Vagina (tissue), 2 donors: Measurements from ENCODE around the gene SIGLEC1. TPM values are rescaled to one million over a fixed set of nuclear protein-coding genes. Genes with fewer than 3 reads are reported as not detected.
A peak's percentile ranks its signal among the peaks of the same experiment; 100 is the strongest.

ENCODE experiments used
- DNase-seq, 2 donors: peaks; one replicate each; pipeline ENCODE4 v3.0.0-alpha.2; 2017; ENCODE audit errors: extremely low spot score in 2 of 2
- H3K27ac ChIP-seq: fragments of 200-600 bp; sonication (generic); one replicate; pipeline ENCODE4 v1.5.1; 2019
- H3K27me3 ChIP-seq: fragments of 200-600 bp; sonication (generic); one replicate; pipeline ENCODE4 v1.5.1; 2019
- H3K36me3 ChIP-seq, 2 donors: fragments of 200-600 bp; sonication (generic); one replicate each; pipeline ENCODE4 v1.5.1; 2017 to 2019
- H3K4me1 ChIP-seq: fragments of 200-600 bp; sonication (generic); one replicate; pipeline ENCODE4 v1.5.1; 2019
- H3K4me3 ChIP-seq, 2 donors: fragments of 200-600 bp; sonication (generic); 1 replicate in 1 of 2; 2 replicates in 1 of 2; pipeline ENCODE4 v1.5.1; 2016 to 2019
- H3K9me3 ChIP-seq: fragments of 200-600 bp; sonication (generic); one replicate; pipeline ENCODE4 v1.5.1; 2019
- POLR2A ChIP-seq, 2 donors: fragments of 450-650 bp; IDR thresholded peaks; one replicate each; pipeline ENCODE4 v1.6.1; 2017; ENCODE audit warnings: antibody characterized with exemption in 2 of 2, mild to moderate bottlenecking in 2 of 2, moderate library complexity in 2 of 2
- POLR2AphosphoS5 ChIP-seq, 2 donors: sonication (generic); formaldehyde crosslinking; IDR thresholded peaks; one replicate each; pipeline ENCODE4 v1.9.0; 2017; ENCODE audit warnings: antibody characterized with exemption in 2 of 2, mild to moderate bottlenecking in 2 of 2, low read depth in 1 of 2; ENCODE audit not compliant: insufficient read depth in 1 of 2
- intact Hi-C: fragments of 100-400 bp; cut with DNase I; formaldehyde crosslinking; loops from one replicate; pipeline ENCODE4 v1.15.1; 2023
- total RNA-seq: library from RNA; depleted of rRNA; stranded (reverse); fragments of >200 nt; gene quantifications from one replicate; pipeline ENCODE4 v1.2.3, GENCODE V29; 2016
- TF ChIP-seq, protein P1 (sequence below), 3 experiments: fragments of 450-650 bp in 2 of 3; fragments of 200-600 bp in 1 of 3; sonication (generic) in 1 of 3; IDR thresholded peaks; one replicate each; pipeline ENCODE4 v1.5.1; 2017 to 2019; ENCODE audit warnings: antibody characterized with exemption in 3 of 3, mild to moderate bottlenecking in 2 of 3, moderate library complexity in 2 of 3

The SIGLEC1 gene
- total RNA-seq, 1 donor from 2014 or later: 8.8 TPM

DNA sequence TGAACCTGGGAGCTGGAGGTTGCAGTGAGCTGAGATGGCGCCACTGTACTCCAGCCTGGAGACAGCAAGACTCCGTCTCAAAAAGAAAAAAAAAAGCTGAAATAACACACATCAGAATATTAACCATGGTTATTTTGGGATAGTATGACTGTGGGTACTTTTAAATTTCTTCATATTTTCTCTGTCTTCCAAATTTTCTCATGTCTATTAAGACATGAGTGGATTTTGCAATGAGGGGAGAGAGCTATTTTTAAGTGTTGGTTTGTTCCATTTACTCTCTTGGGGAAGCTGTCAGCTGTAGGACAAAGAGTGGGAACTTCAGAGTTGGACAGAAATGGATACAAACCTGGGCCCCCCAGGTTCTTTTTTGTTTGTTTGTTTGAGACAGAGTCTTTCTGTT is 44.9 kb upstream of the SIGLEC1 start:
- no peaks in the 10 kb centered on the region for H3K36me3 ChIP-seq
- H3K9me3 ChIP-seq: no peaks in the 10 kb centered on the region
- no peak for TF ChIP-seq POLR2A (IDR thresholded peaks at IDR 0.05)
- TF ChIP-seq POLR2AphosphoS5 (IDR thresholded peaks at IDR 0.05; ENCODE audit: insufficient read depth in 1 of 2, low read depth in 1 of 2): no peak
- TF ChIP-seq, protein P1, sequence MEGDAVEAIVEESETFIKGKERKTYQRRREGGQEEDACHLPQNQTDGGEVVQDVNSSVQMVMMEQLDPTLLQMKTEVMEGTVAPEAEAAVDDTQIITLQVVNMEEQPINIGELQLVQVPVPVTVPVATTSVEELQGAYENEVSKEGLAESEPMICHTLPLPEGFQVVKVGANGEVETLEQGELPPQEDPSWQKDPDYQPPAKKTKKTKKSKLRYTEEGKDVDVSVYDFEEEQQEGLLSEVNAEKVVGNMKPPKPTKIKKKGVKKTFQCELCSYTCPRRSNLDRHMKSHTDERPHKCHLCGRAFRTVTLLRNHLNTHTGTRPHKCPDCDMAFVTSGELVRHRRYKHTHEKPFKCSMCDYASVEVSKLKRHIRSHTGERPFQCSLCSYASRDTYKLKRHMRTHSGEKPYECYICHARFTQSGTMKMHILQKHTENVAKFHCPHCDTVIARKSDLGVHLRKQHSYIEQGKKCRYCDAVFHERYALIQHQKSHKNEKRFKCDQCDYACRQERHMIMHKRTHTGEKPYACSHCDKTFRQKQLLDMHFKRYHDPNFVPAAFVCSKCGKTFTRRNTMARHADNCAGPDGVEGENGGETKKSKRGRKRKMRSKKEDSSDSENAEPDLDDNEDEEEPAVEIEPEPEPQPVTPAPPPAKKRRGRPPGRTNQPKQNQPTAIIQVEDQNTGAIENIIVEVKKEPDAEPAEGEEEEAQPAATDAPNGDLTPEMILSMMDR (IDR thresholded peaks at IDR 0.05): no peak
- intact Hi-C loops: no loop called here
- no peaks in the 10 kb centered on the region for H3K4me1 ChIP-seq
- no peaks in the 10 kb centered on the region for H3K27me3 ChIP-seq
- no peak for DNase-seq
- H3K4me3 ChIP-seq: no peak overlapping the region
- peak overlapping the region; percentile 24 for H3K27ac ChIP-seq

- intact Hi-C loops: no loop called here
- TF ChIP-seq POLR2A (IDR thresholded peaks at IDR 0.05): no peak
- TF ChIP-seq, protein P1 (IDR thresholded peaks at IDR 0.05): no peak
- TF ChIP-seq POLR2AphosphoS5 (IDR thresholded peaks at IDR 0.05; ENCODE audit: insufficient read depth in 1 of 2, low read depth in 1 of 2): no peak
- Histone ChIP-seq H3K27ac (no peak overlapping the region), H3K4me1 (no peaks in the 10 kb centered on the region), H3K27me3 (no peaks in the 10 kb centered on the region), H3K36me3 (peaks cover 0 to 1% of the 10 kb centered on the region in 2 donors), H3K9me3 (no peaks in the 10 kb centered on the region), H3K4me3 (no peak overlapping the region)
- no peak for DNase-seq
Measured at GRCh38 chr20:3755814-3756480, 43.5 kb upstream of the SIGLEC1 start.

DNA sequence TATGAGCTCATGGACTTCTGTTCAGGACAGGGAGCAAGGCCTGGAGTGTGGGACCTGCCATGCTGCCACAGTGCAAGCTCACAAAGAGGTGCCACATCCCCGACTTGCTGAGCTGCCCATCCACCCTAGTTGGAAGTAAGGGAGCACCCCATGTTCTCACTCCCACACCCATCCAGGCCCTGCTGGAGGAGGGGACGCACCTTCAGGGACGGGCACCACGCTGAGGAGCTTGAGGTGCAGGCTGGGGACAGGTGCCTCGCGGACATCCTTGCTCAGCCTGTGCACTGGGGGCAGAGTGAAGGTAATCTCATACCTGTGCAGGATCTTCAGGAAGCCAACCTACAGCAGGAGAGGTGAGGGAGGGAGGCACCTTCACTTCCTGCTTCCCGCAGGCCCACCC is 42.9 kb upstream of the SIGLEC1 start:
- Histone ChIP-seq H3K36me3 (peaks cover 0 to 8% of the 10 kb centered on the region in 2 donors), H3K4me3 (no peak overlapping the region), H3K9me3 (no peaks in the 10 kb centered on the region), H3K27me3 (no peaks in the 10 kb centered on the region), H3K4me1 (no peaks in the 10 kb centered on the region), H3K27ac (no peak overlapping the region)
- intact Hi-C loops: no loop called here
- TF ChIP-seq POLR2A (IDR thresholded peaks at IDR 0.05) (no peak), POLR2AphosphoS5 (IDR thresholded peaks at IDR 0.05; ENCODE audit: insufficient read depth in 1 of 2, low read depth in 1 of 2) (no peak)
- TF ChIP-seq, protein P1 (IDR thresholded peaks at IDR 0.05): no peak
- DNase-seq: no peak

- TF ChIP-seq POLR2A (IDR thresholded peaks at IDR 0.05) (no peak), POLR2AphosphoS5 (IDR thresholded peaks at IDR 0.05; ENCODE audit: insufficient read depth in 1 of 2, low read depth in 1 of 2) (no peak)
- TF ChIP-seq, protein P1 (IDR thresholded peaks at IDR 0.05): no peak
- no peaks in the 10 kb centered on the region for H3K4me1 ChIP-seq
Measured at GRCh38 chr20:3754276-3754630, 41.9 kb upstream of the SIGLEC1 start.

GRCh38 chr20:3753501-3754275 is 41.3 kb upstream of the SIGLEC1 start:
- Histone ChIP-seq H3K27ac (no peak overlapping the region), H3K36me3 (peaks cover 0 to 12% of the 10 kb centered on the region in 2 donors), H3K9me3 (no peaks in the 10 kb centered on the region), H3K27me3 (no peaks in the 10 kb centered on the region), H3K4me1 (no peaks in the 10 kb centered on the region), H3K4me3 (no peak overlapping the region)
- TF ChIP-seq POLR2A (IDR thresholded peaks at IDR 0.05): no peak
- TF ChIP-seq, protein P1 (IDR thresholded peaks at IDR 0.05): no peak
- no peak for TF ChIP-seq POLR2AphosphoS5 (IDR thresholded peaks at IDR 0.05; ENCODE audit: insufficient read depth in 1 of 2, low read depth in 1 of 2)
- no peak for DNase-seq
- intact Hi-C loops: no loop called here

More at GRCh38 chr20:3754276-3754630, 41.9 kb upstream of the SIGLEC1 start:
- Histone ChIP-seq H3K36me3 (peaks cover 0 to 12% of the 10 kb centered on the region in 2 donors), H3K4me3 (no peak overlapping the region), H3K9me3 (no peaks in the 10 kb centered on the region), H3K27me3 (no peaks in the 10 kb centered on the region), H3K27ac (no peak overlapping the region)
- intact Hi-C loops: no loop called here
- DNase-seq: no peak
